DLD1 (cell line): ENCODE data around the gene RPL10.

Experiments used
- in situ Hi-C: cut with HindIII; loops from 2 replicates; pipeline ENCODE4 v1.10.0; 2017; ENCODE audit warnings: low sequenced_read_pairs

Gene RPL10

GRCh38 chrX:154428176-154429171, 30.3 kb downstream of the RPL10 start, which contains the start of gene ATP6AP1:
Gene ATP6AP1 (plus strand): TSS chrX:154428677. CDS start chrX:154428693, 16 bp downstream.
- in situ Hi-C loops, result no loop called here

GRCh38 chrX:154429711-154430110, 31.5 kb downstream of the RPL10 start:
- in situ Hi-C loops, result no loop called here

- in situ Hi-C loops, result no loop called here
Observed at GRCh38 chrX:154430479-154430878, 32.3 kb downstream of the RPL10 start.

- in situ Hi-C loops, result no loop called here
Observed at GRCh38 chrX:154430916-154431315, 32.7 kb downstream of the RPL10 start.

GRCh38 chrX:154431341-154431740, 33.2 kb downstream of the RPL10 start:
- in situ Hi-C loops, result no loop called here

- in situ Hi-C loops, result no loop called here
Observed at GRCh38 chrX:154432210-154432609, 34.0 kb downstream of the RPL10 start.

- in situ Hi-C loops, result no loop called here
Observed at GRCh38 chrX:154433605-154434004, 35.4 kb downstream of the RPL10 start.

- in situ Hi-C loops, result no loop called here
Observed at GRCh38 chrX:154434394-154435168, 36.4 kb downstream of the RPL10 start.

GRCh38 chrX:154435171-154435733, 37.1 kb downstream of the RPL10 start:
- in situ Hi-C loops, result no loop called here

- in situ Hi-C loops, result no loop called here
Observed at GRCh38 chrX:154436374-154436982, 38.3 kb downstream of the RPL10 start.

GRCh38 chrX:154436983-154437752, 39.0 kb downstream of the RPL10 start, which contains the start of gene GDI1:
Gene GDI1 (plus strand): TSS chrX:154437154. CDS start chrX:154437255, 101 bp downstream.
- in situ Hi-C loops, result no loop called here

GRCh38 chrX:154437971-154438893, 40.1 kb downstream of the RPL10 start:
- in situ Hi-C loops, result no loop called here

- in situ Hi-C loops, result no loop called here
Observed at GRCh38 chrX:154439841-154440240, 41.7 kb downstream of the RPL10 start.

GRCh38 chrX:154440623-154441357, 42.6 kb downstream of the RPL10 start:
- in situ Hi-C loops, result no loop called here

- in situ Hi-C loops, result no loop called here
Observed at GRCh38 chrX:154441564-154441963, 43.4 kb downstream of the RPL10 start.

- in situ Hi-C loops, result no loop called here
Observed at GRCh38 chrX:154441984-154442707, 44.0 kb downstream of the RPL10 start.

GRCh38 chrX:154443479-154443910, 45.3 kb downstream of the RPL10 start:
- in situ Hi-C loops, result no loop called here
